ENCODE measurements around the gene CXCR3. TPM values are rescaled to one million over a fixed set of nuclear protein-coding genes. Genes with fewer than 3 reads are reported as not detected.

CXCR3 gene
- total RNA-seq, 2 donors from 2014 or later: 0.20 TPM; not detected in 1

DNA sequence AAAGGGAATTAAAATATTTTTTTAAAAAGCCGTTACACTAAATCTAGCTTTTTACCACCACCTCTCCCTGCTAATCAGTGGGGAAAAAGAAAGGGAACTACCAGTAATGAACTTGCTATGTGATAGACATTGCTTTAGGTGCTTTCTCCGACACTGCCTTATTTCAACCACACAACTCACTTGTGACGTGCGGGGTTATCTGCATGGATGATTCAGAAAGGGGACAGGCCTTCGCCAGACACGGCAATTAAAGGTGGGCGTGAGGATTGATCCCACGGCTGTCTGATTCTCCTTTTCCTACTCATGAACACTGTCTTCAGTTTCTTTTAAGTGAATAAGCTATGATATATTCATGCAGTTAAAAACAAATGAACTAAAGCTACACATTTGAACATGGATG lies 882 bp upstream of the CXCR3 start:
- Histone ChIP-seq H3K27me3 (no peaks in the 10 kb centered on the region), H3K4me1 (peaks cover 0 to 19% of the 10 kb centered on the region in 2 donors), H3K4me3 (no peak overlapping the region), H3K9me3 (no peaks in the 10 kb centered on the region), H3K36me3 (peaks cover 4% of the 10 kb centered on the region), H3K27ac (no peak overlapping the region)
- DNase-seq (ENCODE audit: low spot score): no peak
- TF ChIP-seq, protein P1, sequence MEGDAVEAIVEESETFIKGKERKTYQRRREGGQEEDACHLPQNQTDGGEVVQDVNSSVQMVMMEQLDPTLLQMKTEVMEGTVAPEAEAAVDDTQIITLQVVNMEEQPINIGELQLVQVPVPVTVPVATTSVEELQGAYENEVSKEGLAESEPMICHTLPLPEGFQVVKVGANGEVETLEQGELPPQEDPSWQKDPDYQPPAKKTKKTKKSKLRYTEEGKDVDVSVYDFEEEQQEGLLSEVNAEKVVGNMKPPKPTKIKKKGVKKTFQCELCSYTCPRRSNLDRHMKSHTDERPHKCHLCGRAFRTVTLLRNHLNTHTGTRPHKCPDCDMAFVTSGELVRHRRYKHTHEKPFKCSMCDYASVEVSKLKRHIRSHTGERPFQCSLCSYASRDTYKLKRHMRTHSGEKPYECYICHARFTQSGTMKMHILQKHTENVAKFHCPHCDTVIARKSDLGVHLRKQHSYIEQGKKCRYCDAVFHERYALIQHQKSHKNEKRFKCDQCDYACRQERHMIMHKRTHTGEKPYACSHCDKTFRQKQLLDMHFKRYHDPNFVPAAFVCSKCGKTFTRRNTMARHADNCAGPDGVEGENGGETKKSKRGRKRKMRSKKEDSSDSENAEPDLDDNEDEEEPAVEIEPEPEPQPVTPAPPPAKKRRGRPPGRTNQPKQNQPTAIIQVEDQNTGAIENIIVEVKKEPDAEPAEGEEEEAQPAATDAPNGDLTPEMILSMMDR (IDR thresholded peaks at IDR 0.05): no peak

DNA sequence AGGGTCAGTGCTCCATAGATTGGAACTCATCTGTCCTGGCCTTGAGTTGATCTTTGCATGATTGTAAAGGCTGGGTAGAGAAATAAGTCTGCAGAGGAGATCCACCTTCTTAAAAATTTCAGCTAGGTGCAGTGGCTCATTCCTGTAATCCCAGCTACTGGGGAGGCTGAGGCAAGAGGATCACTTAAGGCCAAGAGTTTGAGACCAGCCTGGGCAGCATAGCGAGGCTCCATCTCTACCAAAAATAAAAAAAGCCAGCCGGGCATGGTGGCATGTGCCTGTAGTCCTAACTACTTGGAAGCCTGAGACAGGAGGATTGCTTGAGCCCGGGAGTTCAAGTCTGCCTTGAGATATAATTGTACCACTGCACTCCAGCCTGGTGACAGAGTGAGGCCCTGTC lies 476 bp upstream of the CXCR3 start:
- no peak for DNase-seq (ENCODE audit: low spot score)
- TF ChIP-seq, protein P1 (IDR thresholded peaks at IDR 0.05): no peak

DNA sequence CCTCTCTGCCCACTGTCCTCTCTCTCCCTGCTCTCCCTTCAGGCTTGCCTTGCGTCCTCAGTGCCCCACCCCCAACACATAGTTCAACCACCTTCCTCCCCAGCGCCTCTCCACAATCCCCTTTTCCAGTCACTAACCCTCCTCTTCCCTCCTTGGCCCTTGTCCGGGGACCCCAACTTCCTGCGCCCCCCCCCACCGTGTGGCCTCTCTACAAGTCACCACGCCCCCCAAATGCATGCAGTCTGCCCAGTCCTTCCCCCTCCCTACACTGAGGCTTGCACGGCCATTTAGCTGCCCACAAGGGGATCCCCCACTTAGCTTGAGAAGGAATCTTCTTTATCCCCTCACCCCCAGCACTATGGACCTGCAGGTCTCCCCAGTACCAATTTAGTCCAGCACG lies 569 bp downstream of the CXCR3 start:
- H3K27ac ChIP-seq: no peak overlapping the region
- H3K4me3 ChIP-seq: no peak overlapping the region
- peaks cover 0 to 10% of the 10 kb centered on the region in 2 donors for H3K4me1 ChIP-seq
- no peaks in the 10 kb centered on the region for H3K27me3 ChIP-seq
- H3K36me3 ChIP-seq: peaks cover 12% of the 10 kb centered on the region
- no peaks in the 10 kb centered on the region for H3K9me3 ChIP-seq
- DNase-seq (ENCODE audit: low spot score): no peak
- TF ChIP-seq, protein P1 (IDR thresholded peaks at IDR 0.05): no peak

More for the DNA sequence above, 476 bp upstream of the CXCR3 start:
- Histone ChIP-seq H3K27me3 (no peaks in the 10 kb centered on the region), H3K4me3 (no peak overlapping the region), H3K9me3 (no peaks in the 10 kb centered on the region), H3K27ac (no peak overlapping the region), H3K4me1 (peaks cover 0 to 19% of the 10 kb centered on the region in 2 donors), H3K36me3 (peaks cover 6% of the 10 kb centered on the region)

DNA sequence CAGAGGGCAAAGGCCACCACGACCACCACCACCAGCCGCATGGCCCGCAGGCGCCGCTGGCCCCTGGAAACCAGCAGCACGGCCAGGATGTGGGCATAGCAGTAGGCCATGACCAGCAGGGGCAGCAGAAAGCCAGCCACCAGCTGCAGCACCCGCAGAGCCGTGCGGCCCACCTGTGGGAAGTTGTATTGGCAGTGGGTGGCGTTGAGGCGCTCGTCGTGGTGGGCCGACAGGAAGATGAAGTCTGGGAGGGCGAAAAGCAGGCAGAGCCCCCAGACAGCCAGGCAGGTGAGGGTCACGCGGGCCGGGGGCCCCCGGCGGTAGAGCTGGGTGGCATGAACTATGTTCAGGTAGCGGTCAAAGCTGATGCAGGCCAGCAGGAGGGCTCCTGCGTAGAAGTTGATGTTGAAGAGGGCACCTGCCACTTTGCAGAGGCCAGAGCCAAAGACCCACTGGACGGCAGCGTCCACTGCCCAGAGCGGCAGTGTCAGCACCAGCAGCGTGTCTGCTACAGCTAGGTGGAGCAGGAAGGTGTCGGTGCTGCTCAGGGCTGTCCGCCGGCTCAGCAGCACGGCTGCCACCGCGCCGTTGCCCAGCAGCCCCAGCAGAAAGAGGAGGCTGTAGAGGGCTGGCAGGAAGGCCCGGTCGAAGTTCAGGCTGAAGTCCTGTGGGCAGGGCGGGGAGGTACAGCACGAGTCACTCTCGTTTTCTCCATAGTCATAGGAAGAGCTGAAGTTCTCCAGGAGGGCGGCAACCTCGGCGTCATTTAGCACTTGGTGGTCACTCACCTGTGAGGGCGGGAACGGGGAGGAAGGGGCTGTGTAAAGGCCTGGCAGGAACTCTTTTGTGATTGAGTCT lies 1.4 kb downstream of the CXCR3 start:
- Histone ChIP-seq H3K27ac (no peak overlapping the region), H3K27me3 (no peaks in the 10 kb centered on the region), H3K36me3 (peaks cover 19% of the 10 kb centered on the region), H3K9me3 (no peaks in the 10 kb centered on the region), H3K4me1 (peaks cover 0 to 1% of the 10 kb centered on the region in 2 donors), H3K4me3 (no peak overlapping the region)
- DNase-seq (ENCODE audit: low spot score): no peak
- TF ChIP-seq, protein P1 (IDR thresholded peaks at IDR 0.05): no peak

DNA sequence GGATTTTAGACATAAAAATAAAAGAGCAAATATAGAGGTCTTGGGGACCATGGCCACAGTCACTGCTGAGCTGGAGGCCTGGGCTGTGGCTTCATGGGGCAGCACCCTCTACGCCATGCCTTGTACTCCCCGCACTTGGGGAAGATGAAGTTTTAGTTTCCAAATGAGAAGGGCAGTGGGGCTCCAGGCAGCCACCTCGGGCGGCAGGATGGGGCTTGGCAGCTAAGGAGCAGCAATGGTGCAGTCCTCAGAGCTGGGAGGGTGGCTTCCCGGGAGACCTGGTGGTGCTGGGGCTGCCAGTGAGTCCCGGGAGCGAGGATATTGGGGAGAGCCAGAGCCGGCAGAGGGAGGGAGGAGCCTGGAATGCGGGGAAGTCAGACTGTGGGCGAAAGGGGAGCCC lies 2.4 kb downstream of the CXCR3 start:
- Histone ChIP-seq H3K4me1 (no peaks in the 10 kb centered on the region), H3K36me3 (peaks cover 29% of the 10 kb centered on the region), H3K9me3 (no peaks in the 10 kb centered on the region), H3K27me3 (no peaks in the 10 kb centered on the region), H3K4me3 (no peak overlapping the region), H3K27ac (no peak overlapping the region)
- TF ChIP-seq, protein P1 (IDR thresholded peaks at IDR 0.05): no peak
- no peak for DNase-seq (ENCODE audit: low spot score)

Data from right atrium auricular region (tissue), 2 donors.